H9 (cell line): ENCODE results near the gene SPATA6L. TPM values are rescaled to one million over a fixed set of nuclear protein-coding genes. Genes with fewer than 3 reads are reported as not detected.
A peak's percentile ranks its signal among the peaks of the same experiment; 100 is the strongest.

Experiments
- DNase-seq: peaks from one replicate; pipeline ENCODE4 v3.0.0-alpha.2; 2017
- H2AFZ ChIP-seq: one replicate; pipeline ENCODE4 v1.6.1; 2013; ENCODE audit warnings: mild to moderate bottlenecking, low read length, control low read depth, moderate library complexity
- H2AK5ac ChIP-seq: 2 replicates; pipeline ENCODE4 v1.6.1; 2013; ENCODE audit warnings: low read length, control low read depth, mixed read lengths; ENCODE audit not compliant: insufficient read length
- H2BK120ac ChIP-seq: one replicate; pipeline ENCODE4 v1.6.1; 2013; ENCODE audit warnings: low read depth, mild to moderate bottlenecking, low read length, control low read depth, inconsistent platforms; ENCODE audit not compliant: poor library complexity, severe bottlenecking
- H2BK12ac ChIP-seq: 2 replicates; pipeline ENCODE4 v1.6.1; 2013; ENCODE audit warnings: low read length, control low read depth, mixed read lengths, low read depth; ENCODE audit not compliant: insufficient read length
- H2BK15ac ChIP-seq: 2 replicates; pipeline ENCODE4 v1.6.1; 2013; ENCODE audit warnings: low read depth, low read length, control low read depth
- H2BK20ac ChIP-seq: one replicate; pipeline ENCODE4 v1.6.1; 2013; ENCODE audit warnings: low read depth, mild to moderate bottlenecking, low read length, control low read depth, inconsistent platforms; ENCODE audit not compliant: poor library complexity, severe bottlenecking
- H2BK5ac ChIP-seq: 2 replicates; pipeline ENCODE4 v1.6.1; 2013; ENCODE audit warnings: low read length, control low read depth, mixed read lengths; ENCODE audit not compliant: insufficient read length
- H3K14ac ChIP-seq: 2 replicates; pipeline ENCODE4 v1.6.1; 2013; ENCODE audit warnings: low read length, control low read depth; ENCODE audit not compliant: insufficient read depth
- H3K18ac ChIP-seq: 2 replicates; pipeline ENCODE4 v1.6.1; 2013; ENCODE audit warnings: low read depth, mild to moderate bottlenecking, mixed read lengths, low read length, control low read depth; ENCODE audit not compliant: insufficient read length
- H3K23ac ChIP-seq: 2 replicates; pipeline ENCODE4 v1.6.1; 2013; ENCODE audit warnings: low read length, control low read depth, mixed read lengths, low read depth; ENCODE audit not compliant: insufficient read length
- H3K23me2 ChIP-seq: 2 replicates; pipeline ENCODE4 v1.6.1; 2013; ENCODE audit warnings: low read depth, mild to moderate bottlenecking, mixed read lengths, low read length, control low read depth; ENCODE audit not compliant: insufficient read length, poor library complexity, severe bottlenecking
- H3K27ac ChIP-seq: 2 replicates; pipeline ENCODE4 v1.5.1; 2013; ENCODE audit warnings: low read length, control low read depth, mixed read lengths, low read depth; ENCODE audit not compliant: insufficient read length
- H3K27me3 ChIP-seq: 2 replicates; pipeline ENCODE4 v1.6.1; 2013; ENCODE audit warnings: low read length, control low read depth, inconsistent platforms; ENCODE audit not compliant: insufficient read depth
- H3K4ac ChIP-seq: 2 replicates; pipeline ENCODE4 v1.6.1; 2013; ENCODE audit warnings: low read depth, mild to moderate bottlenecking, control low read depth, inconsistent platforms, low read length, moderate library complexity
- H3K4me1 ChIP-seq: 2 replicates; pipeline ENCODE4 v1.6.1; 2013; ENCODE audit warnings: low read length, control low read depth, inconsistent platforms; ENCODE audit not compliant: insufficient read depth
- H3K4me2 ChIP-seq: 2 replicates; pipeline ENCODE4 v1.6.1; 2013; ENCODE audit warnings: low read length, control low read depth, mixed read lengths; ENCODE audit not compliant: insufficient read length, insufficient read depth
- H3K56ac ChIP-seq: 2 replicates; pipeline ENCODE4 v1.6.1; 2013; ENCODE audit warnings: low read depth, mild to moderate bottlenecking, mixed read lengths, low read length, control low read depth; ENCODE audit not compliant: insufficient read length
- H3K79me1 ChIP-seq: 2 replicates; pipeline ENCODE4 v1.6.1; 2013; ENCODE audit warnings: low read depth, mild to moderate bottlenecking, moderate library complexity, low read length, control low read depth, inconsistent platforms; ENCODE audit not compliant: insufficient read depth, poor library complexity, severe bottlenecking
- H3K79me2 ChIP-seq: 2 replicates; pipeline ENCODE4 v1.6.1; 2013; ENCODE audit warnings: low read length, control low read depth, inconsistent platforms; ENCODE audit not compliant: insufficient read depth
- H3K9ac ChIP-seq: 2 replicates; pipeline ENCODE4 v1.6.1; 2013; ENCODE audit warnings: low read length, control low read depth, mixed read lengths; ENCODE audit not compliant: insufficient read length; ENCODE audit errors: extremely low read depth
- H3K9me3 ChIP-seq: one replicate; pipeline ENCODE4 v1.6.1; 2013; ENCODE audit warnings: low read depth, low read length, inconsistent platforms; ENCODE audit not compliant: control insufficient read depth
- H3T11ph ChIP-seq: one replicate; pipeline ENCODE4 v1.6.1; 2013; ENCODE audit warnings: mild to moderate bottlenecking, low read length, control low read depth, inconsistent platforms
- H4K20me1 ChIP-seq: one replicate; pipeline ENCODE4 v1.6.1; 2013; ENCODE audit not compliant: control insufficient read depth, insufficient read length, insufficient read depth
- H4K5ac ChIP-seq: 2 replicates; pipeline ENCODE4 v1.6.1; 2013; ENCODE audit warnings: low read depth, mild to moderate bottlenecking, mixed read lengths, low read length, control low read depth; ENCODE audit not compliant: insufficient read length
- H4K8ac ChIP-seq: replicated peaks from 2 replicates; pipeline ENCODE4 v1.6.1; 2013; ENCODE audit warnings: low read length, control low read depth, mixed read lengths, low read depth; ENCODE audit not compliant: insufficient read length
- H4K91ac ChIP-seq: 2 replicates; pipeline ENCODE4 v1.6.1; 2013; ENCODE audit warnings: low read depth, mild to moderate bottlenecking, moderate library complexity, mixed read lengths, low read length, control low read depth; ENCODE audit not compliant: insufficient read length
- H3K27ac Mint-ChIP-seq, 3 experiments: 2 replicates in 2 of 3; 3 replicates in 1 of 3; pipeline ENCODE4 v1.8.0; 2020 to 2021; ENCODE audit warnings: mixed read lengths in 3 of 3, mild to moderate bottlenecking in 1 of 3, moderate library complexity in 1 of 3
- H3K27me3 Mint-ChIP-seq: 2 replicates; pipeline ENCODE4 v1.8.0; 2021; ENCODE audit warnings: low read depth, mild to moderate bottlenecking, moderate library complexity, mixed read lengths
- H3K36me3 Mint-ChIP-seq, 3 experiments: 2 replicates in 2 of 3; 3 replicates in 1 of 3; pipeline ENCODE4 v1.8.0; 2020 to 2021; ENCODE audit warnings: low read depth in 3 of 3, mixed read lengths in 3 of 3; ENCODE audit not compliant: insufficient read depth in 1 of 3
- H3K4me1 Mint-ChIP-seq, 2 experiments: 2 replicates each; pipeline ENCODE4 v1.8.0; 2020; ENCODE audit warnings: mixed read lengths in 2 of 2
- H3K4me3 Mint-ChIP-seq, 2 experiments: 2 replicates in 1 of 2; 3 replicates in 1 of 2; pipeline ENCODE4 v1.8.0; 2020 to 2021; ENCODE audit warnings: mild to moderate bottlenecking in 2 of 2, mixed read lengths in 2 of 2, moderate library complexity in 1 of 2
- H3K9me3 Mint-ChIP-seq, 2 experiments: 2 replicates in 1 of 2; 3 replicates in 1 of 2; pipeline ENCODE4 v1.8.0; 2020; ENCODE audit warnings: mild to moderate bottlenecking in 2 of 2, mixed read lengths in 2 of 2, moderate library complexity in 1 of 2
- WGBS: extraction: QIAGEN DNeasy Blood & Tissue Kit; methylation state at CpG from one replicate; pipeline ENCODE4 v1.1.7; 2013; ENCODE audit warnings: missing lambda C conversion rate, low lambda C conversion rate, mixed read lengths; ENCODE audit not compliant: insufficient read length; ENCODE audit errors: extremely low coverage; 5-methylcytosine and 5-hydroxymethylcytosine counted together
- total RNA-seq: library from RNA; stranded (reverse); gene quantifications from 2 replicates; pipeline ENCODE4 v1.2.1, GENCODE V29; 2021
- TF ChIP-seq, protein P1 (sequence below): fragments of 200-600 bp; sonication (generic); conservative IDR thresholded peaks from 3 replicates; pipeline ENCODE4 v1.8.0; 2021; ENCODE audit warnings: antibody characterized with exemption, mild to moderate bottlenecking

SPATA6L gene
- total RNA-seq, 1 experiment from 2014 or later = 0.87 TPM

DNA sequence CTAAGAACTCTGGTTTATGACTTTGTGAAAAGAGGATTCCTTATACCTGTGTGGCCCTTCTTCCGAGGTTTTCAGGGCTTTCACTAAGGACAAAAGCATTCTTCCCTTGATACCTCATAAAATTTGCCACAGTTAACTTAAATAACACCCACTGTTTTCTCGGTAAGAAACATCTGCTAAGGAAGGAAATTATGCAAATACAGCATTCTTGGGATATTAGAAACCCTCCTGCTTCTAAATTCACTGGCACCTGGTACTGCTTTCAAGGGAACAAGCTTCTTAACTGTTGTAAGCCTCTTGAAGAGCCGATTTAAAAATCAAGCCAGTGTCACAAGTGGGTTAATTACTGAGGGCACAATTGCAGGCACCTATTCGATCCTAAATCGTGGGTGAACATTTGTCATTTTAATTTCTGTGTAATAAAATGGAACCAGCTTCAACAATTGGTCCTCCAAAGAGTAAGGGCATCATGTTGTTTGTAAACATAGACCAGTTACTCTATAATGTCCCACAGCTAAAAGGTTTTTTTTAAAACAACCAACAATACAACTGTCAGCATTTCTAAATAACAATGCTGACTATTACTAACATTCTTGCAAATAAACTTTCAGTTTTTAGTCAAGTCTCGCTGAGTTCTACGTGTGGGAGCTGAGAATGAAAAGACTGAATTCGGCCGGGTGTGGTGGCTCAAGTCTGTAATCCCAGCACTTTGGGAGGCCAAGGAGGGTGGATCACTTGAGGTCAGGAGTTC is 48.2 kb upstream of the SPATA6L start:
- Histone ChIP-seq H3K14ac (no peak overlapping the region), H3K27ac (no peak overlapping the region), H2BK12ac (no peak overlapping the region), H2BK5ac (no peak overlapping the region), H3K4me2 (no peak overlapping the region), H4K8ac (no peak overlapping the region), H3K4me1 (no peaks in the 10 kb centered on the region), H2BK15ac (no peak overlapping the region), H2BK120ac (no peak overlapping the region), H2AFZ (no peak overlapping the region), H3K27me3 (no peaks in the 10 kb centered on the region), H3K79me1 (no peaks in the 10 kb centered on the region), H3K79me2 (no peaks in the 10 kb centered on the region), H3K9ac (no peak overlapping the region), H2AK5ac (no peak overlapping the region), H3T11ph (no peak overlapping the region), H2BK20ac (no peak overlapping the region), H4K5ac (no peak overlapping the region), H3K9me3 (no peaks in the 10 kb centered on the region), H3K18ac (no peak overlapping the region), H3K56ac (no peak overlapping the region), H3K23ac (no peak overlapping the region), H3K4ac (no peak overlapping the region), H3K23me2 (no peaks in the 10 kb centered on the region), H4K91ac (no peak overlapping the region), H4K20me1 (no peaks in the 10 kb centered on the region)
- TF ChIP-seq, protein P1, sequence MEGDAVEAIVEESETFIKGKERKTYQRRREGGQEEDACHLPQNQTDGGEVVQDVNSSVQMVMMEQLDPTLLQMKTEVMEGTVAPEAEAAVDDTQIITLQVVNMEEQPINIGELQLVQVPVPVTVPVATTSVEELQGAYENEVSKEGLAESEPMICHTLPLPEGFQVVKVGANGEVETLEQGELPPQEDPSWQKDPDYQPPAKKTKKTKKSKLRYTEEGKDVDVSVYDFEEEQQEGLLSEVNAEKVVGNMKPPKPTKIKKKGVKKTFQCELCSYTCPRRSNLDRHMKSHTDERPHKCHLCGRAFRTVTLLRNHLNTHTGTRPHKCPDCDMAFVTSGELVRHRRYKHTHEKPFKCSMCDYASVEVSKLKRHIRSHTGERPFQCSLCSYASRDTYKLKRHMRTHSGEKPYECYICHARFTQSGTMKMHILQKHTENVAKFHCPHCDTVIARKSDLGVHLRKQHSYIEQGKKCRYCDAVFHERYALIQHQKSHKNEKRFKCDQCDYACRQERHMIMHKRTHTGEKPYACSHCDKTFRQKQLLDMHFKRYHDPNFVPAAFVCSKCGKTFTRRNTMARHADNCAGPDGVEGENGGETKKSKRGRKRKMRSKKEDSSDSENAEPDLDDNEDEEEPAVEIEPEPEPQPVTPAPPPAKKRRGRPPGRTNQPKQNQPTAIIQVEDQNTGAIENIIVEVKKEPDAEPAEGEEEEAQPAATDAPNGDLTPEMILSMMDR = no peak
- no peak for DNase-seq
- H3K27ac Mint-ChIP-seq = peak overlapping the region in 1 of 3 experiments; percentile 55; a peak in 1 of 7 replicates
- no peak overlapping the region for H3K4me3 Mint-ChIP-seq
- no peaks in the 10 kb centered on the region for H3K27me3 Mint-ChIP-seq
- no CpG with 5 or more reads among the region's 9 CpGs for WGBS
- peaks cover 4 to 6% of the 10 kb centered on the region in 2 experiments; a peak in 3 of 5 replicates for H3K9me3 Mint-ChIP-seq
- H3K4me1 Mint-ChIP-seq = no peaks in the 10 kb centered on the region
- peaks cover 14 to 70% (median 28%) of the 10 kb centered on the region in 3 experiments; a peak in 6 of 7 replicates for H3K36me3 Mint-ChIP-seq
